H1 (cell line): Measurements from ENCODE around the gene UBQLN4. TPM values are rescaled to one million over a fixed set of nuclear protein-coding genes. Genes with fewer than 3 reads are reported as not detected.
"Not testable (repeated sequence)": the region's sequence is repeated elsewhere in the genome, so short reads cannot be mapped to it uniquely, and the experiment has no call there.

Experiments used
- CTCF ChIA-PET: fragments of 300-600 bp; sonication (Branson Sonifier 250); formaldehyde crosslinking; loops from one replicate; lab custom pipeline; 2021; ENCODE audit not compliant: partially characterized antibody; lab: Charles Lee
- POLR2A ChIA-PET: fragments of 300-600 bp; sonication (Branson Sonifier 250); formaldehyde crosslinking; loops from one replicate; lab custom pipeline; 2021; ENCODE audit warnings: inconsistent platforms; ENCODE audit not compliant: partially characterized antibody; lab: Charles Lee
- DNase-seq, 2 experiments: peaks; one replicate each; pipeline versions ENCODE4 v3.0.0 to v3.0.0-alpha.2; 2010 to 2022; ENCODE audit warnings: low spot score in 2 of 2, low read depth in 1 of 2, mixed read lengths in 1 of 2
- FAIRE-seq: peaks from 2 replicates; lab custom pipeline; 2011; peaks lifted over from hg19 to GRCh38; lab: Jason Lieb, UNC
- H2AFZ ChIP-seq: 2 replicates; pipeline ENCODE4 v1.8.1; 2012; ENCODE audit warnings: low read length, inconsistent platforms
- H2AK5ac ChIP-seq: 2 replicates; pipeline ENCODE4 v1.6.1; 2013; ENCODE audit warnings: low read depth, low read length
- H2BK120ac ChIP-seq: replicated peaks from 2 replicates; pipeline ENCODE3; 2013; ENCODE audit warnings: low read depth, low read length, inconsistent platforms
- H2BK12ac ChIP-seq: 2 replicates; pipeline ENCODE4 v1.6.1; 2013; ENCODE audit warnings: low read depth, low read length
- H2BK15ac ChIP-seq: 2 replicates; pipeline ENCODE4 v1.6.1; 2013; ENCODE audit warnings: low read length
- H2BK20ac ChIP-seq: 2 replicates; pipeline ENCODE4 v1.6.1; 2013; ENCODE audit warnings: low read length
- H2BK5ac ChIP-seq: 2 replicates; pipeline ENCODE4 v1.6.1; 2013; ENCODE audit warnings: low read depth, low read length
- H3K14ac ChIP-seq: 2 replicates; pipeline ENCODE4 v1.6.1; 2013; ENCODE audit warnings: inconsistent platforms; ENCODE audit not compliant: insufficient read length
- H3K18ac ChIP-seq: 2 replicates; pipeline ENCODE4 v1.6.1; 2013; ENCODE audit warnings: low read length; ENCODE audit errors: extremely low read depth
- H3K23ac ChIP-seq: 2 replicates; pipeline ENCODE4 v1.6.1; 2013; ENCODE audit warnings: inconsistent platforms; ENCODE audit not compliant: insufficient read length
- H3K23me2 ChIP-seq: 2 replicates; pipeline ENCODE4 v1.6.1; 2013; ENCODE audit warnings: low read depth, low read length
- H3K27ac ChIP-seq: 2 replicates; pipeline ENCODE4 v1.6.1; 2011; ENCODE audit warnings: low read depth, low read length, inconsistent platforms
- H3K27me3 ChIP-seq, 4 experiments: replicated peaks in 1 of 4; 1 replicate in 1 of 4; 2 replicates in 3 of 4; pipeline versions ENCODE4 v1.6.1 to v1.8.1; 2011 to 2013; ENCODE audit warnings: low read length in 3 of 4, mild to moderate bottlenecking in 3 of 4, inconsistent platforms in 2 of 4, mixed read lengths in 2 of 4, moderate library complexity in 1 of 4; ENCODE audit not compliant: control insufficient read depth in 3 of 4, insufficient read depth in 3 of 4; ENCODE audit errors: extremely low read depth in 1 of 4
- H3K36me3 ChIP-seq, 4 experiments: 2 replicates each; pipeline versions ENCODE4 v1.6.1 to v1.8.1; 2011 to 2013; ENCODE audit warnings: mild to moderate bottlenecking in 4 of 4, low read length in 3 of 4, moderate library complexity in 2 of 4, control low read depth in 1 of 4, inconsistent platforms in 1 of 4; ENCODE audit not compliant: insufficient read depth in 4 of 4, control insufficient read depth in 2 of 4
- H3K4ac ChIP-seq: replicated peaks from 2 replicates; pipeline ENCODE3; 2013; ENCODE audit warnings: low read length, low read depth, mixed read lengths, inconsistent platforms; ENCODE audit not compliant: insufficient read length
- H3K4me1 ChIP-seq, 4 experiments: replicated peaks in 1 of 4; 1 replicate in 1 of 4; 2 replicates in 3 of 4; pipeline versions ENCODE4 v1.6.1 to v1.8.1; 2011 to 2013; ENCODE audit warnings: low read length in 3 of 4, inconsistent platforms in 2 of 4, mixed read lengths in 1 of 4; ENCODE audit not compliant: insufficient read depth in 4 of 4, control insufficient read depth in 3 of 4
- H3K4me2 ChIP-seq, 2 experiments: 2 replicates each; pipeline versions ENCODE4 v1.6.1 to v1.8.1; 2011 to 2013; ENCODE audit warnings: low read depth in 2 of 2, low read length in 2 of 2, control low read depth in 1 of 2, inconsistent platforms in 1 of 2, mild to moderate bottlenecking in 1 of 2; ENCODE audit not compliant: insufficient read depth in 1 of 2
- H3K4me3 ChIP-seq, 4 experiments: fragments of 200-600, 300-600 bp in 1 of 4; sonication (generic), shearing (Covaris generic), sonication (Bioruptor Twin) in 1 of 4; 2 replicates each; pipeline versions ENCODE4 v1.5.1 to v1.8.1; 2011 to 2016; ENCODE audit warnings: low read length in 4 of 4, low read depth in 3 of 4, control low read depth in 2 of 4, inconsistent platforms in 2 of 4, mild to moderate bottlenecking in 2 of 4, mixed read lengths in 1 of 4, moderate library complexity in 1 of 4; ENCODE audit not compliant: insufficient read depth in 2 of 4; ENCODE audit errors: extremely low read depth in 1 of 4
- H3K56ac ChIP-seq: replicated peaks from 2 replicates; pipeline ENCODE3; 2013; ENCODE audit warnings: low read depth, mild to moderate bottlenecking, mixed read lengths, low read length, inconsistent platforms; ENCODE audit not compliant: insufficient read length
- H3K79me1 ChIP-seq: 2 replicates; pipeline ENCODE4 v1.6.1; 2013; ENCODE audit warnings: low read depth, low read length, control low read depth
- H3K79me2 ChIP-seq, 2 experiments: 2 replicates each; pipeline versions ENCODE4 v1.6.1 to v1.8.1; 2012 to 2013; ENCODE audit warnings: low read length in 2 of 2, mild to moderate bottlenecking in 2 of 2, inconsistent platforms in 1 of 2; ENCODE audit not compliant: insufficient read depth in 2 of 2, control insufficient read depth in 1 of 2
- H3K9ac ChIP-seq, 4 experiments: replicated peaks in 1 of 4; 1 replicate in 1 of 4; 2 replicates in 3 of 4; pipeline versions ENCODE4 v1.6.1 to v1.8.1; 2011 to 2013; ENCODE audit warnings: low read depth in 3 of 4, low read length in 3 of 4, control low read depth in 2 of 4, mild to moderate bottlenecking in 2 of 4, moderate library complexity in 2 of 4, inconsistent platforms in 1 of 4; ENCODE audit errors: extremely low read depth in 1 of 4
- H3K9me3 ChIP-seq, 2 experiments: 2 replicates each; pipeline versions ENCODE4 v1.6.1 to v1.8.1; 2012 to 2013; ENCODE audit warnings: mild to moderate bottlenecking in 2 of 2, moderate library complexity in 2 of 2, control low read depth in 1 of 2, inconsistent platforms in 1 of 2, low read depth in 1 of 2, low read length in 1 of 2, mixed read lengths in 1 of 2; ENCODE audit not compliant: insufficient read depth in 2 of 2
- H4K20me1 ChIP-seq, 2 experiments: replicated peaks in 1 of 2; 2 replicates each; pipeline versions ENCODE3 to v1.8.1; 2011 to 2013; ENCODE audit warnings: inconsistent platforms in 2 of 2, low read length in 2 of 2, mild to moderate bottlenecking in 1 of 2; ENCODE audit not compliant: insufficient read depth in 2 of 2, control insufficient read depth in 1 of 2
- H4K5ac ChIP-seq: 2 replicates; pipeline ENCODE4 v1.6.1; 2013; ENCODE audit warnings: low read length, low read depth, mixed read lengths, inconsistent platforms; ENCODE audit not compliant: insufficient read length
- H4K8ac ChIP-seq: 2 replicates; pipeline ENCODE4 v1.8.0; 2013; ENCODE audit warnings: mild to moderate bottlenecking, moderate library complexity, low read length, inconsistent platforms; ENCODE audit not compliant: insufficient read depth; ENCODE audit errors: extremely low read depth
- H4K91ac ChIP-seq: replicated peaks from 2 replicates; pipeline ENCODE3; 2013; ENCODE audit warnings: low read length, mixed read lengths, inconsistent platforms; ENCODE audit not compliant: insufficient read length
- WGBS, 2 experiments: shearing (Covaris generic) in 1 of 2; methylation state at CpG; one replicate each; pipeline versions ENCODE4 v1.1.6 to v1.1.7; 2013 to 2015; ENCODE audit warnings: low lambda C conversion rate in 2 of 2, mixed read lengths in 2 of 2, inconsistent platforms in 1 of 2, low coverage in 1 of 2, missing lambda C conversion rate in 1 of 2; ENCODE audit not compliant: insufficient replicate concordance in 2 of 2, insufficient coverage in 1 of 2, insufficient read length in 1 of 2; ENCODE audit errors: extremely low coverage in 1 of 2, missing lambda C conversion rate in 1 of 2; 5-methylcytosine and 5-hydroxymethylcytosine counted together
- polyA plus RNA-seq, 7 experiments: library from polyadenylated mRNA; depleted of rRNA in 3 of 7; stranded (reverse) in 5 of 7; unstranded in 2 of 7; fragments of >200 nt in 5 of 7; fragments of 200-250 nt in 2 of 7; gene quantifications; 1 replicate in 5 of 7; 2 replicates in 1 of 7; 4 replicates in 1 of 7; pipeline versions ENCODE4 v1.2.1 to v1.2.3, GENCODE V29; 2011 to 2013; ENCODE audit warnings: missing spikeins in 2 of 7, mixed read lengths in 2 of 7
- total RNA-seq: library from RNA; stranded (reverse); fragmentation: NEBNext Ultra II Directional; extraction: Animal tissue kit (Norgen Biotek cat#: 25700); gene quantifications from 2 replicates; pipeline ENCODE4 v1.2.1, GENCODE V29; 2021

UBQLN4 gene
- total and polyA plus RNA-seq, 2 of the 8 experiments (the other 6 are each of a cell fraction or from before 2014, with no cell fraction given) = 37.7 to 52.0 TPM

DNA sequence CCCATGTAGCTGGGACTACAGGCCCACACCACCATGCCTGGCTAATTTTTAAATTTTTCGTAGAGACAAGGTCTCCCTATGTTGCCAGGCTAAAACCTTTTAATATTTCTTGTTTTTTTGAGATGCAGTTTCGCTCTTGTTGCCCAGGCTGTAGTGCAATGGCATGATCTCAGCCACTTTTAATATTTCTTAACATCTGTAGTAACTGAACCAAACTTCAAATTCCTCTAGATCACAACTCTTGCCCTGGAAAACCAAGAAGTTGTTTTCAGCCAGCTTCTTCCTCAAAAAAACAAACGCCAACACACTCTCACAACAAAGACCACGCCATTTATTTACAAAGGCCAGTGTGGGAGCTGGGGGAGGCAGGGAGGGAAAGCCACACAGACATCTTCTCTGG lies 18.6 kb downstream of the UBQLN4 start:
- 92% methylated on average over 4 of the region's 4 CpGs; no CpG with 5 or more reads in 1 of the 2 experiments for WGBS, 2 experiments
- not testable (repeated sequence) for H4K8ac ChIP-seq, H2AFZ ChIP-seq, H3K4ac ChIP-seq, H3K4me3 ChIP-seq, H2BK120ac ChIP-seq, H3K23ac ChIP-seq, H3K56ac ChIP-seq, H3K23me2 ChIP-seq, H3K79me2 ChIP-seq, H4K20me1 ChIP-seq, H2BK20ac ChIP-seq, H3K9me3 ChIP-seq, H3K27me3 ChIP-seq, H2AK5ac ChIP-seq, DNase-seq, H3K9ac ChIP-seq, FAIRE-seq, H4K5ac ChIP-seq, H2BK12ac ChIP-seq, H3K79me1 ChIP-seq, H4K91ac ChIP-seq, H3K4me1 ChIP-seq, H2BK15ac ChIP-seq, H3K27ac ChIP-seq, H2BK5ac ChIP-seq, H3K18ac ChIP-seq, H3K14ac ChIP-seq, H3K4me2 ChIP-seq
- H3K36me3 ChIP-seq = peaks cover 0 to 11% (median 0%) of the 10 kb centered on the region in 4 experiments; a peak in 5 of 8 replicates
- ChIA-PET CTCF (interaction anchor here (3.6 to 6.2 kb wide), 2 partner anchors 9 to 15 kb away, joined by 12 to 30 read pairs; no protein-coding TSS in a partner anchor), POLR2A (interaction anchor here (0.6 kb wide), 1 partner anchor 557 kb away, joined by 3 read pairs; no protein-coding TSS in a partner anchor)
